ENCODE measurements around the gene CDK17.
"Not testable (repeated sequence)": the region's sequence is repeated elsewhere in the genome, so short reads cannot be mapped to it uniquely, and the experiment has no call there.

Gene CDK17

DNA sequence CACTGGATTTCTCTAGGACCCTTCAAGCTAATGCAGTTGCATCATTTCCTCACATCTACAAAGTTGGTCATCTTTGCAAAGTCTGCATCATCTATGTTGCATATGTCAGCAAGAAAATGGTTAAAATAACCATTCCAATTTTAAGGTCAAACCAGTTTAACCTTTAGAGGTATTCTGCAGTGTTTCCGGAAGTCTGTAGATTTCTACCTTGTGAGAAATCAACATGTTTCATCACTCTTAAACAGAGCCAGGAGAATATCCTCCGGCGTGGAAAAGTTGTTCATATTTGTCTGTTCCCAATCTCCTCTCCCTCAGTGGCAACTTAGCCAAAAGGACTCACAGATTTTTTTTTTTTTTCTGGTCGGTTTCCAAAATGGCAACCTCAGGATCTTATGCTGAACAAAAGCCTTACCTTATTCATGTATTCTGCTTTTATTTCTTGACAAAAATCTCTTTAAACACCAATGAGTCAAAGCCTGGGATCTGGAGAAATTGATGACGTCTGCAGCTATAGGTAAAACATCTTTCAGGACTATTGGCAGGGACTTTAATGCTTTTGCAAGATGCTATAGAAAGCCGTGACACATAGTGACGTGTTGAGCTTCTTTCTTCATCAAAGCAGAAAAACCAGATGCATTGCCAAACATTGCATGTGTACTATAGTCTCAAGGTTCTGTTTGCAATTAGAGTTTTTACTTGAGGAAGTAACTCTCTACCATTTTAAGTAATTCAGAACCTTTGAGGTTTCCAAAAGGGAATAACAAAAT lies 16.0 kb upstream of the CDK17 start:
- no peak for DNase-seq

DNA sequence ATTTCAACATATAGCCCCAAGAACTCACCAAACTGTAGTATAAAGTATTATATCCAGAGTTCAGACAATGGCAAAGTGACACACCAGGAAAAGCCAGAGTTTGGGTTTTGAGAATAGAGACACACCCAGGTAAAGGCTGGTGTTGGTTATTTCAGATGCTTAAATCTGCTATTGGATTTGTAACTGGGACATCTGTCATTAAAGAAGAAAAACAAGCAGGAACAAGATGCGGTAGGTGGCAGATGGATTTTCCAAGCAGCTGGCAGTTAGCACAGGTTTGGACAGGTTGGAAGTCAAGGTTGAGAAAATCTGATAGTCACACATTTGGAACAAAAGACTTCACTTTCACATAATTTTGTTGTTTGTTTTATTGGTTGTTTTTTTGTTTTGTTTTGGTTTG lies 14.4 kb upstream of the CDK17 start:
- DNase-seq: no peak

DNA sequence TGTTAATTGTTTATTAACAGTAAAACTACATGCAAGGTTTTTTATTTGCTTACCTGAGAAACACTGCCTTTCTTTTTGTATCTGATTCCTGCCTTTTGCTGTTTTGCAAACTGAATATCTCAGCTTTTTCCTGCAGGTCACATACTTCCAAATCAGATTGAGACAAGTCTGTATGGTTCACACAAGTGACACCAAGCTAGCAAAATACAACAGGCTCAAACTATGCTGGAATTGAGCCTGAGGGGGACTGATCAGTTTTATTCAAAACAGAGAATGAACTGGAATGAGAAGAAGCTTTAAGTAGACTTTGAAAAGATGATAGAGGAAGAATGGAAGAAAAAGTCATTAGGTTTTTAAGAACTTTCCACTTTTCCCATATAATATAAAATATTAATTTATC lies 12.2 kb upstream of the CDK17 start:
- DNase-seq: no peak

DNA sequence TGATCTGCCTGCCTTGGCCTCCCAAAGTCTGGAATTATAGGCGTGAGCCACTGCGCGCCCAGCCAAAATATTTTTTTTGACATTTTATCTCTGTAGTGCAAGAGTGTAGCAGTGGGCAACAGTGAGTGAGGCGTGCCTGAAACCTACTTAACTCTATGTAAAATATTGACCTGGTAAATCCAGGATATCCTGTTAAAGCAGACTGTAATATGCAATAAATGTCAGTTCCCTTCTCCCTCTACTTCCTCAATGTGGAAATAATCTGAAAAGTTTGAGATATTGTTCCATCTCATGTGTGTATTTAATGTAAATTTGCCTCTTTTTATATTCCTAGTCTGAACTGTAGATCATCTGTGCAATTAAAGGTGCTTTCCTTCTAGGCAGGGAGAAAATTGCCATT lies 9.5 kb upstream of the CDK17 start:
- DNase-seq: no peak

DNA sequence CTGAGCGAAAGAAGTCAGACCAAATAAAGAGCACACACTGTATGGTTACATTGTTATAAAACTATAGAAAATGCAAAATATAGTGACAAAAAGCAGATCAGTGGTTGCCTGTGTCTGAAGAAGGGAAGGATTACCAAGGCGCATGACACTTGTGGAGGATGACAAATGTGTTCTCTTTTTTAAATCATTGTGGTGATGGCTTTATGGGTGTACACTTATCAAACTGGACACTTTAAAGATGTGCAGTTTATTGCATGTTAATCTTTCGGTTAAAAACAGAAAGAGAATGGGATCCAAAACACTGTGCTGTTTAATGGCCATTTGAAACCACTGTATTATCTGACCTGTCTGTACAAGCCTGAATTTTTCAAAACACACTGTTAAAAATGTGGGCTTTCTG lies 8.8 kb upstream of the CDK17 start:
- no peak for DNase-seq

DNA sequence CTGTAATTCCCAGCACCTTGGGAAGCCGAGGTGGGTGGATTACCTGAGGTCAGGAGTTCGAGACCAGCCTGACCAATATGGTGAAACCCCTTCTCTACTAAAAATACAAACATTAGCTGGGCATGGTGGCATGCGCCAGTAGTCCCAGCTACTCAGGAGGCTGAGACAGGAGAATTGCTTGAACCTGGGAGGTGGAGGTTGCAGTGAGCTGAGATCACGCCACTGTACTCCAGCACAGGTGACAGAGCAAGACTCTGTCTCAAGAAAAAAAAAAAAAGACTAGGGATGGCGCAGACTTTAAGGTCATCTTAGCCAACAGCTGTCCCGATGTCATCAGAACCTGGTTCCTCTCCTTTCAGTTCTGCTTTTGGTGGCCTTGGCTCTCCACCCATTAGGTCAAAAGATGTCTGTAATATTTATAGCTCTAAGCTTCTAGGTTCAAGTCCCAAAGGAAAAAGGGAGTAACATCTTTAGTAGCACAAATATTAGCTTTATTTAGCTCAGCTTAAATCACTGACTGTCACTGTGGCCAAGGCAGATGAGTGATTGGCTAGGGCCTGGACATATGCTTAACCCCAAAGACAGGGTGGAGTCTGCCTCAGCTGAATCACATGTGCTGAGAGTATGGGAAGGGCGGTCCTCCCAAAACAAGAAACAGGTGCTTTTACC lies 7.3 kb upstream of the CDK17 start:
- DNase-seq: not testable (repeated sequence)

DNA sequence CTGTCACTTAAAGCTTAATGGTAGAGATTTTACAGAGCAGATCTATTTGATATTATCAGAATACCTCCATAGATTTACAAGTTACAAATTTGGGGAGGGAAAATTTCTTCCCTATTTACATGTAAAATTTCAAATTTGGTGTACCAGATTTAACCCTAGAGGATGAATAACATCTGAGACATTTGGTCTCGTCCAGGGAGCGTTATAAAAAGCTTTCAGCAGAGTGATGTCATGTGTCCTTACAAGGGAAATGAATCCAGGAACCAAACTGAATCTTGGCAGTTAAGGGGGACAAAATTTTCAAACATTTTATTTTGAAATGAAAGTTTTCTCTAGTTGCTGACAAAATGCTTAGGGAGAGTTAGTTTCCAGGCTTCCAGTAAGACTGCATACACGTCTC lies 4.5 kb upstream of the CDK17 start:
- no peak for DNase-seq

DNA sequence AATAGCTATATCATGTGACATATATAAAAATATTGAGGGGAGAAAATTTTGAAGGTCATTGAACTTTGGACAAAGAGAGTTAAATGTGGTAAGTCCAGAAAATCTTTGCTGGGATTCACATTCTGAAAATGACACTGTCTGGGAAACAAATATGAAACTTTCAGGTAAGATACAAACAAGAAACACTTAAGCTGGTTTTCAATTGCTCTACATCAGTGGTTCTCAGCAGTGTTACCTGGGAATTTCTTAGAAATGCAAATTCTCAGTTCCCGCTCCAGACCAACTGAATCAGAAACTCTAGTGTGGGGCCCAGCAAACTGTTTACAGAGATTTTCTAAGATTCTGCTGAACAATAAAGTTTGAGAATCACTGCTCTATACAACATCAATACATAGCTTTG lies 3.6 kb upstream of the CDK17 start:
- no peak for DNase-seq

DNA sequence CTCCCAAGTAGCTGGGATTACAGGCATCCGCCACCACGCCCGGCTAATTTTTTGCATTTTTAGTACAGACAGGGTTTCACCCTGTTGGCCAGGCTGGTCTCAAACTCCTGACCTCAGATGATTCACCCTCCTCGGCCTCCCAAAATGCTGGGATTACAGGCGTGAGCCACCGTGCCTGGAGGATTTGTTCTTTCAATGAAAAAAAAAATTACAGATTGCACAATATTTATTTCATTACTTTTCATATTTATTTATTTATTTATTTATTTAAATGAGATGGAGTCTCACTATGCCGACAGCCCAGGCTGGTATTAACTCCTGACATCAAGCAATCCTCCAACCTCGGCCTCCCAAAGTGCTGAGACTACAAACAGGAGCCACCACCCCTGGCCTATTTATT lies 2.3 kb upstream of the CDK17 start:
- not testable (repeated sequence) for DNase-seq

DNA sequence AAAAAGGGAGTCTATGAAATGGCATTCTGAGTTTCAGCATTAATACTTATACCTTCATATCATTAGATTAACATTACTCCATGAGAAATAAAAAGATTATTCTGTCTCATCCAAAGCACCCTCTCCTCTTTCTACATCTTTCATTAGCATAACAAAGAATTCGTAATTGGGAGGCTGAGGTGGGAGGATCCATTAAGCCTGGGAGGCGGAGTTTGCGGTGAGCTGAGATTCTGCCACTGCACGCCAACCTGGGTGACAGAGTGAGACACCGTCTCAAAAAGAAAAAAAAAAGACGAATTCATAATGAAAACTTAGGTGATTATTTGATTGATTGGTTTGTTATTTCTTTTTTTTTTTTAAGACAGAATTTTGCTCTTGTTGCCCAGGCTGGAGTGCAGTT lies 1.8 kb upstream of the CDK17 start:
- no peak for DNase-seq

DNA sequence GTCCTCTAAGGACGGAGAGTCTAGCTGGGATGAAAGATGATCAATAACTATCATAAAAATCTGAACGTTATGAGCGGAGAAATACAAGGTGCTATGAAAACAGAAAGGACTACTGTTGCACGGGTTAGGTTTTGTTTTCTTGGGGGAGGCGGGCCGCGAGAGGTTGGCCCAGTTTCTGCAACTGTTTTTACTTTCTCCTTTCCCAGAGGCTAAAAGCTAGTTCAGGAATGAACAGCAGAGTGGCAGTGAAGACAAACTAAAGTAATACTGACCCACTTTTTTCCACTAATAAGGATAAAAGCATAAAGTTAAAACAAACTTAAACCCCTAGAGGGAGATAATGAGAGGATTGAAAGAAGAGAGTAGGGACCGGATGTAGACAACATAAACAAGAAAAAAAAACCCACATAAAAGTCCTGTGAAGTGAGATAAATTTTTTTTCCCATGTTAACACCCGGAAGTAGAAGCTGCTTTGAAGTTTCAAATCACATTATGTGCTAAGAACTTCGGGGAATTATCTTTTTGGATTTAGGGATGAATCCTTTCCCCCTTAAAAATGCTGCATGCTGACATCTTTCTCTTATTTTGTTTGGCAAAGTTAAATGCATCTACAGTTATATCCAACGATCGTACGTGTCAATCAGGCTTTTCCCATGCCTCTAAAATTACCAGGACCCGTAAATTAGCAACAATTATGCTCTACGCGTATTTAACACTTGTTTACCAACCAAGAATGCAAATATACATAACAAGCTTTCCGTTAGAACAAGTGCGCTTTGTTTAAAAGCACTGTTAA lies 1.0 kb upstream of the CDK17 start:
- peak; percentile 61 for DNase-seq

DNA sequence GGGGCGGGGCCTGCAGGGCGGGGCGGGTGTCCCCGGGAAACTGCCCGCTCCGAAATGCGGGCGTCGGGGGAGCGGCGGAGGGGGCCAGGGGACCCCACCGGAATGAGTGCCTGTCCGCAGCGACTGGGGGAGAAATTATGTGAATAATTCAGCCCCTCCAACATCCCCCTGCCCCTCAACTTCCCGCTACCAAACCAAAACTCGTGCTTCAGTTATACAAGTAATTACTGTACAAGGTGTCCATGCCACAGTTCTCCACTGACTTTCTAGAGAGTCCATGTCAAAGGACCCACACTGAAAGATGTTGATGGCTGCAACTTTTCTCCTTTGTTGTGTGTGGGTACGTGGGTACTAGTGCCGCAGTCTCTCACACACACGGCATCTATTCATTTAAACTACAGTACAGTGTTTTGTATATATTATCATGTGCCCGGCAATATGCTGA lies 414 bp upstream of the CDK17 start:
- DNase-seq: no peak

DNA sequence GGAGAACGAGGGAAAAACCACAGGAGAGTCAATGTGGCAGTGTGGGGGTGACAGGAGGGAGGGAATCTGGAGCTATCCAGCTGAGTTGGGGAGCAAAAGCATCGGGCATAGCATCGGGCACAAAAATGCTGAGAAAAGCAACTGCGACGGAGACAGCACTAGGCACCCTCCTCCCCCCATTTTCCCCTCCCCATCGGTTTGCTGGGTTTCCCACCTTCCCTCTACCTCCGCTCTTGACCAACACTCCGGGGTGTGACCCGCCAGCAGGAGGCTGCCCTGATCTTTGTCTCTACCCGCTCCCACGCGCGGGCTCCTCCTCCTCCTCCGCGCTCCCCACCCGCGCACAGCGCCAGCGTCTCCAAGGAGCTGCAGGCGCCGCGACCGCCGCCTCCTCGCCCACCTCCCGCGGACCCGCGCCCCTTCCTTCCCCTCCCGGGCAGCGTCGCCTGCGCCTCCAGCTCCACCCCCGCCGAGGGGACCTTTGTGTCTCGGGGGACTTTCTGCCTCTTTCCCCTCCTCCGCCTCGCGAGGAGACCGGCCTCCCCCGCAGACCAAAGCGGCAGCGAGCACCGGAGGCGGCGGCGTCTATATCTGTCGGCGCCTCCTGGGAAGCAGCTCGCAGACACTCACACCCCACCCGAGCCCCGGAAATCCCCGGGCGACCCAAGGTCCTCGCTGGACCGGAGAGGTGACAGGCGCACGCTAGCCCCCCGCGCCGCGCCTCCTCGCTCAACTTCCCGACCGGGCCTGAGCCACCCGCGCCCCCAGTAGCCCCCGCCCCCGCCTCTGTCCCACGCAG lies 920 bp downstream of the CDK17 start:
- DNase-seq: peak; percentile 80

DNA sequence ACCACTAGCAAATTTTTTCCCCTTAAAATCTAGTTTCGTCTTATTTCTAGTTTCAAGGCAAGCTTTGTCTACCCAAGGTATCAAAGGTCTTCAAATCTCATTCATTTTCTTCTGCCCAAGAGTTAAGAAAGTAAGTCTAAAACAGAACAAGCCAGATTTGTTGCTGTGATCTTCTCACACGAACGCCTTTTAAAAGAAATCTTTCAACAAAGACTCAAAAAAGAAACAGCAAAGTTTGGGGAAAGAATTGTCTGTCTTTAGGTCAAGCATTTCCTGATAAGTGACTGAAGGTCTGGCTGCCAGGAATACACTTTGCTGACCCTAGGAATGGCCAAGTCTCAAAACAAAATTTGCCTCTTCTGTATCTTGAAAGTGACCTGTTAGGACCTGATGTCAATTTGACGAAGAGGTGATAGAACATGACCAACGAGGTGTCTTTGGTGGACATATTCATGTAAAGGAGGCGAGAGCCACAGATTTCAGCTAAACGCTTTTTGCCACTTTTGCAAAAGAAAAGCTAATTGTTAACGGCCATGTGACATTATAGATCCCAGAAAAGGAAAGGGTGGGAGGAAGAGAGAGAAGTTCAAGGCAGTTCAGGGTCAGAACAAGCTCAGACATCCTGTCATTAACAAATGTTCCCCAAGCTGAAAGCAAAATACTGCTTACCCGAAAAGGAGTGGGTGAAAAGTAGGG lies 1.7 kb downstream of the CDK17 start:
- DNase-seq: no peak

DNA sequence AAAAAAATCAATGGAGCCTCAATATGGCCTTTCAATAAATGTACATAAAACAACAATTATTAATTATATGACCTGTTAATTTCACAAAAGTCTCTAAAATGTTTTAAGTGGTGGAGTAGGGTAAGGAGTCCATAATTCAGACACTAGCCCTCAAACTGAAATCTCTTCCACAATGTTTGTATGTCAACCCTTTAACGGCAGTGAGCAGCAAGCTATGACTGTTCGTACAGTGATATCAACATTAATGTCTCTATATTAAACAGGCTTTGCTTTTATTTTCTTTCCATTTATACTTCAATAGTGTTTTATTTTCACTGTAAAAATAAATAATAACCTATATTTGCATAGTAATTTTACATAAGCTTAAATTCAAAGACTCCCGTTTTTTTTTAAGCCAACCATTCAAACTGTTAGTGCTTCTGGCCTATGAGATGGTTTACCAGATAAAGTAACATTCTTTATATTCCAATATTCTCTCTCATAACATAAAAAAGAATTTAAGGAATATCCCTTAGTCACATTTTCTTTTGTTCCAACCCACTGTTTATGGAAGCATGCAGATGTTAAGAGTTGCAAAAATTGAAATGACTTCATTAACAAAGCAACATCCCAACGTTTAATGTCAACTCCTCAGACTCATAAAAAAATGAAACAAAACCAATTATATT lies 2.3 kb downstream of the CDK17 start:
- DNase-seq: no peak

DNA sequence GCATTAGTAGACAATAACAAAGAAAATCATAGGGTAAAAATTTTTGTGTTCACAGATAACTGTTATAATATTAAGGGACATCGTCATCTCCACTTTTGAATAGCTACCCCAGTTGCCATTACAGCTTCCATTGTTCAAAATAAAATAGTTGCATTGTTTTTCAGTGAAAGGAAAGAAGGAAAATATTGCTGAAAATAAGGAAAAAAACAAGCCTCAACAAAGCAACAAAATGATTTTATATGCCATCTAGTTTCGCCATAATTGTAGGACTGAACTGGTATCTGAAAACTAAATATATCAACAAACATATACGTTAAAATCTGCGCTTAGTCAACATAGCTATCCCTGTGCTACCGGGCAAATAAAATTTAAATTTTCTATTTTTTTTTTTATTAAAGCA lies 3.3 kb downstream of the CDK17 start:
- no peak for DNase-seq

DNA sequence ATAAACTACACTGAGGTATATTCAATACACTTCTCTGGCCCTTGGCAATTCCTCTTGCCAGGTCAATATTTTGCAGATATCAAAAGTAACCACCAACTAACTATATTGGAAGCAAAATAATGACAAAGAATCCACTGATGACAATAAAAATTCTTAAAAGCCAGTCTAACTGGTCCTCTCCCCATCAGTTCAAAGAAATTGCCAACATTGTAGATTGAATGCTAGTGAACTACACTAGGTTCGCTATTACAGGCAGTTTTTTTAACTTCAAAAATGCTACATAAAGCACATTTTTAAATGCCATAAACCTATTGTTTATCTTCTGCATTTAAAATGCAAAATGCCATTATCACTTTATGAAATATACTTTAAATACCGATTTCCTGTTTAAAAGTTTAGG lies 4.0 kb downstream of the CDK17 start:
- DNase-seq: no peak

DNA sequence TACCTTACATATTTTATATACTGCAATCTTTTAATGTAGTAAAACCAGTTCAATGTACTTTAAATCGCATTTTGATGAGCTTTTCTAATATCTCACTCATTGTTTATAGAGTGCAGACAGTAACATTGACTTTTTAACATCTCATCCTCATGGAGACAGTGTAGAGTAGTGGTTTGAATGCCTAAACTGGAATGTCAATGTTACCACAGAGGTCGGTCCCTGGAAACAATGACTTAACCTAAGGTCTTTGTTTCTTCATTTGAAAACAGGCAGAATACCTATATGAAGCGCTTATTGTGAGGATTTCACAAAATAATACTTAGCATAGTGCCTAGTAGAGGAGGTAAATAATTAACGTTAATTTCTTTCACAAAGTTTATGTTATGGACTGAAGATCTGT lies 5.0 kb downstream of the CDK17 start:
- DNase-seq: no peak

DNA sequence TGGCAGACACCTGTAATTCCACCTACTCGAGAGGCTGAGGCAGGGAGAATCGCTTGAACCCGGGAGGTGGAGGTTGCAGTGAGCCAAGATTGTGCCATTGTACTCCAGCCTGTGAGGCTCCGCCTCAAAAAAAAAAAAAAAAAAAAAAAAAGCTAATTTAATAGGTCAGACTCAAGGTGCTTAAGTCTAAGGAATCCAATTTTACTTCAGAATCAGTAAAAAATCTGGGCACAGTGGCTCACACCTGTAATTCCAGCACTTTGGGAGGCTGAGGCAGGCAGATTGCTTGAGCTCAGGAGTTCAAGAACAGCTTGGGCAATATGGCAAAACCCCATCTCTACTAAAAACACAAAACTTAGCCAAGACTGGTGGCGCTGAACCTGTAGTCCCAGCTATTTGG lies 7.0 kb downstream of the CDK17 start:
- not testable (repeated sequence) for DNase-seq

DNA sequence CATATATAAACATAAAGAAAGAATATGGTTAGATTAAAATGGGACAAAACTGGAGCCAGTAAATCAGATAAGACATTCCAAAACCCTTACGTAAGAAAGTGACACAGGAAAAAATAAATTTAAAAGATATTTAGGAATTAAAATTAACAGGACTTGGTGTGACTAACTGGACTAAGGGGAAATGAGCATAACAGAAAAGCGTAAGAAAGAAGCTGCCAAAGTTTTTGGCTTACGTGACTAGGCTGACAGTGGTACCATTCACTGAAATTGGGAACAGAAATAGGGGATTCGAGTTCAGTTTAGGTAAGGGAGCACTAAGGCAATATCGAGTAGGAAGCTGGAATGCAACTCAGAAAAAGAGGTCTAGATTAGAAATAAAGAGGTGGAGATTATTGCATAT lies 7.8 kb downstream of the CDK17 start:
- no peak for DNase-seq

DNA sequence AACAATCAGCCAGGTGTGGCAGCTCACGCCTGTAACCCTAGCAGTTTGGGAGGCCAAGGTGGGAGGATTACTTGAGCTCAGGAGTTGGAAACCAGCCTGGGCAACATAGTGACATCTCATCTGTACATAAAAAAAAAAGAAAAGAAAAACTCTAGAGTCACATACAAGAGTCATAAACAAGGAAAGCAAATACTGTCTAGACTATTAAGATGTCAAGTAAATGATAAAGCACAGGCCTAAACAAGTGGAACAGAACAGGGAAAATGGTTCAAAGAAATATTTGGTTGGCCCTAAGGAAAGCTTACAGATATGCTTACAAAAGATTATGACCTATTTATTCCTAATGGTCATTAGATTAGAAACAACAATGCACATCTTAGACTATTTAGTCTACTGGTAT lies 12.3 kb downstream of the CDK17 start:
- DNase-seq: no peak

DNA sequence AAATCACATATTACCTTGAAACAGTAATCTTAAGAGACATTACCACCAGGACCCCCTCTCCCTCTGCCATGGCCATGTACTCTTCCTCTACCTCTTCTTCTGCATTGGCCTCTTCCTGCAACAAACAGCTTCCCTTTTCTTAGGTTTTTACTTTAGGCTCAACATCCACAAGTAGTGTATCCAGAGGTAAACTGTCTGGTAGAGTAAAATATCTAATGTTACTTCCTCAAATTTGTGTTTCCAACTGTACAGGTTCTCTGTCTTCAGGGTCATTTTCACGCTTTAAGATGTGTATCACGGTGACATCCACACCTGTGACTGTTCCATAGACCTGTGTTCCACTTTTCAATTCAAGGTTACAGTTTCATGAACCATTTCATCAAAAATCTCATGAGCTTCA lies 13.4 kb downstream of the CDK17 start:
- no peak for DNase-seq
